CD4-positive, alpha-beta T cell treated with Interferon gamma for 1 hour (primary cell): ENCODE data around the gene IGLL1.

Source experiments
- DNase-seq: peaks from one replicate; pipeline ENCODE4 v3.0.0-alpha.2; 2020

The IGLL1 gene

GRCh38 chr22:23526596-23527316 is 53.3 kb downstream of the IGLL1 start:
- no peak for DNase-seq

DNA sequence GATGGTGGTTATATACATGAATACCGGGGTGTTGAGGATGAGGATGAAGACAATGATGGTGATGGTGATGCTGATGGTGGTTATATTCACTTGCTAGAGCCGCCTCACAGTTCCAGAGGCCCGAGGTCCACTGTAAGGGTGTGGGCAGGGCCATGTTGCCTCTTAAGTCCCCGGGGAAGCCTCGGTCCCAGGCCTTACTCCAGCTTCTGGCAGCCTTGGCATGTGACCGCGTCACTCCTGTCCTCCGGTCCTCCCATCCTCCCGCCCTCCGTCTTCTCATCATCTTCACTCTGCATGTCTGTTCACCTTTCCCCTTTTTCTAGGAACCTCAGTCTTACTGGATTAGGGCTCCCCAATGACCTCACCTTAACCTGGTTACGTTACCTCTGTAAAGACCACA is 54.6 kb downstream of the IGLL1 start:
- no peak for DNase-seq

DNA sequence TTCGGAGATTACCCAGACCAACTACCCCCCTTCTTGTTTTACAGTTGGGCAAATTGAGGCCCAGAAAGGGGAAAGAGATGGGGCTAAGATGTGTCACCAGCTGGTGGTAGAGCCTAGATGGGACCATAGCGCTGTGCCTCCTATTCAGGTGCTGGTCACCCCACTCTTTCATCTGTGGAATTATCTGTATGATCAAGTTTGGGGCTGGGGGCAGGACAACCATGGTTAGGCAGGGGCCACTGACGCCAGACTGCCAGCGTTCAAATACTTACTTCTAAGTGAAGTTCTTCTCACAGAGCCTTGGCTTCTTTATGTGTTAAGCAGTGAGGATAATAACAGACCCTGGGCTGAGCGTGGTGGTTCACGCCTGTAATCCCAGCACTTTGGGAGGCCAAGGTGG is 55.9 kb downstream of the IGLL1 start:
- DNase-seq: no peak

- no peak for DNase-seq
Observed at GRCh38 chr22:23523713-23524112, 56.4 kb downstream of the IGLL1 start.
